Hepatocyte (in vitro differentiated cells): Measurements from ENCODE around the gene MTX1.

Experiments used
- EZH2 ChIP-seq: fragments of 200-600 bp; sonication (generic); IDR thresholded peaks from 2 replicates; pipeline ENCODE4 v1.6.1; 2016; ENCODE audit warnings: antibody characterized with exemption, mild to moderate bottlenecking, borderline replicate concordance
- EZH2phosphoT487 ChIP-seq: fragments of 200-600 bp; sonication (generic); IDR thresholded peaks from one replicate; pipeline ENCODE4 v1.6.1; 2018; ENCODE audit warnings: antibody characterized with exemption, mild to moderate bottlenecking, low read depth, moderate library complexity; ENCODE audit not compliant: unreplicated experiment, severe bottlenecking

DNA sequence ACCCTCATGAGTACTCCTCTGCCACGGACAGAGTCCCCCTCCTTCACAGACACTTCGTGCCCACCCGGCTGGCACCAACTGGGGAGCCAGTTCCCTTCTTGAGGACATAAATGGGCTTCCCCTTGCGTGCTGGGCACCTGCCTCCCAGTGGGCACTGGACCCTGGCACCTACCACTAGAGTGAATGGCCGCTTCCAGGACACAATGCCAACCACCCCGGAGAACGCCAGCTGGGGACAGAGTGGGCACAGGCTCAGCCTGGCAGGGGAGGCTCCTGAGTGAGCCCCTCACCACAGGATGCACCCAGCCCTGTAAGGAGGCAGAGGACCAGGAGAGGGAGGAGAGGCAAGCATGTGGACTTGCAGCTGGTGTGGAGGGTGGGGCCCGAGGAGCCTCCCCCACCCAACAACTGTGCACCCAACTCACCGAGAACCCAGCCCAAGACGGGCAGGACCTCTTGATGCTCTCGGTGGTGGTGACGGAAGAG lies 45.8 kb downstream of the MTX1 start:
- TF ChIP-seq EZH2phosphoT487 (no peak), EZH2 (no peak)
